Fibroblast of pulmonary artery (primary cell): ENCODE data around the gene MYO3A.

Experiments
- DNase-seq: peaks from one replicate; pipeline ENCODE4 v3.0.0-alpha.2; 2010; ENCODE audit warnings: low read depth
- H3K4me3 ChIP-seq: replicated peaks from 2 replicates; pipeline ENCODE4 v1.5.1; 2011; ENCODE audit warnings: low read depth, mild to moderate bottlenecking, control low read depth, low read length, moderate library complexity
- TF ChIP-seq, protein P1 (sequence below): IDR thresholded peaks from 2 replicates; pipeline ENCODE4 v1.5.1; 2011; ENCODE audit warnings: mild to moderate bottlenecking, control low read depth, low read length, inconsistent platforms; ENCODE audit errors: missing control alignments

Gene MYO3A

DNA sequence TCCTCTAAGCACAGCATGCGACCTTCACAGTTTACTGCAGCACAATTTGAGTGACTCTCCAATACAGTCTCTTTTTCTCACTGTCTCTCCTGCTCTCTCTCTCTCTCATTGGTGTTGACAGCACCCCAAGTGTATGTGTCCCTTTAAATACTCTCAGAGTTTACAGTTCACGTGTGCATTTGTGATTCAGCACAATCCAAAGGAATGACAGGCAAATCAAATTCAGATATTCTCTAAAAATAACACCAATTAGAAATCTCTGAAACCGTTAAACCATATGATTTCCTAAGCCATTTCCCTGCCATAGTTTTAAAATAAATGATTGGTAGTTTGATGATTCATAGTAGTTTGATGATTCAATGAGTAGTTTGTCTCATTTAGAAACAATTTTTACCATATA is 178.5 kb downstream of the MYO3A start:
- no peak for DNase-seq
- TF ChIP-seq, protein P1, sequence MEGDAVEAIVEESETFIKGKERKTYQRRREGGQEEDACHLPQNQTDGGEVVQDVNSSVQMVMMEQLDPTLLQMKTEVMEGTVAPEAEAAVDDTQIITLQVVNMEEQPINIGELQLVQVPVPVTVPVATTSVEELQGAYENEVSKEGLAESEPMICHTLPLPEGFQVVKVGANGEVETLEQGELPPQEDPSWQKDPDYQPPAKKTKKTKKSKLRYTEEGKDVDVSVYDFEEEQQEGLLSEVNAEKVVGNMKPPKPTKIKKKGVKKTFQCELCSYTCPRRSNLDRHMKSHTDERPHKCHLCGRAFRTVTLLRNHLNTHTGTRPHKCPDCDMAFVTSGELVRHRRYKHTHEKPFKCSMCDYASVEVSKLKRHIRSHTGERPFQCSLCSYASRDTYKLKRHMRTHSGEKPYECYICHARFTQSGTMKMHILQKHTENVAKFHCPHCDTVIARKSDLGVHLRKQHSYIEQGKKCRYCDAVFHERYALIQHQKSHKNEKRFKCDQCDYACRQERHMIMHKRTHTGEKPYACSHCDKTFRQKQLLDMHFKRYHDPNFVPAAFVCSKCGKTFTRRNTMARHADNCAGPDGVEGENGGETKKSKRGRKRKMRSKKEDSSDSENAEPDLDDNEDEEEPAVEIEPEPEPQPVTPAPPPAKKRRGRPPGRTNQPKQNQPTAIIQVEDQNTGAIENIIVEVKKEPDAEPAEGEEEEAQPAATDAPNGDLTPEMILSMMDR: no peak
- no peak overlapping the region for H3K4me3 ChIP-seq

DNA sequence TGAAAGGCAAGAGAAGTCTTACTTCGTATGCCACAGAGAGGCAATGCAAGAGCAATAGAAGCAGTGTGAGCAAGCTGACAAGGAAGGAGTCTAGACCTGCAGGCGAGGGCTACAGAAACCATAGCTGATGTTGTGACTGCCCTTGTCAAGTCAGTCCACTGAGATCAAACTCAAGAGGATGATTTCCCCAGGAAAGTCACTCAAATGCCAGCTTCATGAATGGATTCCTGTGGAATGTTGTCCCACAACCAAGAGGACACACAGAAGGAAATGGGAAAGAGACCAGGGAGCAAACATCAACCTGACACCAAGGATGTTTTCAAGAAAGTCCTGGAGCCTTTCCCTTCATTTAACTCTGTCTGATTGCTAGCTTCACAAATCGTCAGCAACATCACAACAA is 204.6 kb downstream of the MYO3A start:
- H3K4me3 ChIP-seq: no peak overlapping the region
- TF ChIP-seq, protein P1: no peak
- DNase-seq: no peak

DNA sequence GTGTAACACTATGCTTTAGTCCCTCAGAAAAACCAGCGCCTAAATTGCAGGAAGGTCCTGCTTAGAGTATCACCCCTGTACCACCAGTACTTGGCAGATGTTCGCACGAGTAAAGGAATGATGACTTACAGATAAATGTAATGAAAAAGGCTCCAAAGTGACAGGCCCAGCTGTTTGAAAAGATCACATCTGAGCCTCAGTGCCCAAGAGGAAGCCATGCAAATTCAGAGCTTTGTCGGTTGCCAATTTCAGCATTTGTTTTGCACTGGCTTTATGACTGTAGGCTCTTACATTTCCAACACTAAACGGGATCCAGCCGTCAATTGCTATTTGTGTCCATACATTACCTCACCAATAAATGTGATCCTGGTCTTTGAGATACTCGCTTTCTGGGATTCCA is 222.0 kb downstream of the MYO3A start:
- DNase-seq: no peak
- TF ChIP-seq, protein P1: no peak
- H3K4me3 ChIP-seq: no peak overlapping the region

DNA sequence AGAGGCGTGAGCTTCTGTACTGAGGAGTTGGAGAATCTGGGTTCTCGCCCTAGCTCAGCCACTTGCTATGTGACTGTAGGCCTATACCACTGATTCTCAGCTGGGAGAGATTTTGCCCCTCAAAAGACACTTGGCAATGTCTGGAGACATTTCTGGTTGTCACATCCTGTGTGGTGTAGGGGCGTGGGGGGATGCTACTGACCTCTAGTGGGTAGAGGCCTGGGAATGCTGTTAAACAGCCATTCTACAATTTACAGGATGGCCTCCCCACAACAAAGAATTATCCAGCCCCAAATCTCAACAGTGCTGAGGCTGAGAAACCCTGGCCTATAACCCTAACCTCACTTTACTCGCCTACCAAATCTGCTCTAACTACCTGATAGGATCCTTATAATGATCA is 223.7 kb downstream of the MYO3A start:
- TF ChIP-seq, protein P1: no peak
- DNase-seq: no peak
- H3K4me3 ChIP-seq: no peak overlapping the region

DNA sequence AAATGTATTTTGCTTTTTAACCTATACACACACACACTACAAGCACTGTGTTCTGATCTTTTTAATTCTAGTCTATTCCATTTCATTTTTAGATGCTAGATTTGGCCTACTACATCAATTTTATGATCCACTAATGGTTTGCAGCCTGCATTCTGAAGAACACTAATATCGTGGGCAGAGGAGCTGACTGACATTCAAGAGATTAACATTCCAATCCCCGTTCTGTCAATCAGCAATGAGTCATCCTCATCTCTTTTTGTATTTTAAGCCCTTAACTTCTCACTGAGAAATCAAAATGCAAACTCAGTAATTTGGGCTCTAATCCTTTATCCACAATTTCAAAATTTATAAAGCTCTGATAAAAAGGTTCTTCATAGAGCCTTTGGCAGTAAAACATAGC is 235.4 kb downstream of the MYO3A start:
- no peak overlapping the region for H3K4me3 ChIP-seq
- no peak for DNase-seq
- TF ChIP-seq, protein P1: no peak

- TF ChIP-seq, protein P1: no peak
- H3K4me3 ChIP-seq: no peak overlapping the region
- DNase-seq: no peak
These were observed 238.1 kb downstream of the MYO3A start for GRCh38 chr10:26172131-26172530.

- H3K4me3 ChIP-seq: no peak overlapping the region
- TF ChIP-seq, protein P1: no peak
- no peak for DNase-seq
These were observed 239.8 kb downstream of the MYO3A start for GRCh38 chr10:26173837-26174236.
